Activated naive CD8-positive, alpha-beta T cell treated with anti-CD3 and anti-CD28 coated beads, Interleukin-2, amount 50 U/mL, for 16 hours (primary cell): ENCODE measurements around the gene COG3.

Source experiments
- DNase-seq: peaks from one replicate; pipeline ENCODE4 v3.0.0-alpha.2; 2020; ENCODE audit warnings: low read depth, low spot score

Gene COG3

DNA sequence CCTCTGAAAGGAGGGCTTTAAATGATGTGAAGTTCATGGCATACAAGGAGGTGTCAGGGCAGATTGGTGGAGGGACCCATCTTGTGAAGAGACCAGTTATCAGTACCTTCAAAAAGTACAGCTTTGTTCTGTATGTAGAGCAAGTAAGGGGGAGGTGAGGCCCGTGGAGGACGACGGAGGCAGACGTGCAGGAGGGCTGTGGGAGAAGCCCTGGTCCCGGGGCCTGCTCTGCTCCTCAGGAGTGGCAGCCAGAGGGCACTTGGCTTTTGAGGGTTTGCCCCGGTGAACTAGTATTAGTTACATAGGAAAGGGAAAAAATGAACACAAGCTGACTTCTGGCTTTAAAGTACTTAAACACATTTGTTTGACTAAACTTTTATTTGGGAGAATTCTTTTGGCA, 42.1 kb downstream of the COG3 start:
- no peak for DNase-seq

DNA sequence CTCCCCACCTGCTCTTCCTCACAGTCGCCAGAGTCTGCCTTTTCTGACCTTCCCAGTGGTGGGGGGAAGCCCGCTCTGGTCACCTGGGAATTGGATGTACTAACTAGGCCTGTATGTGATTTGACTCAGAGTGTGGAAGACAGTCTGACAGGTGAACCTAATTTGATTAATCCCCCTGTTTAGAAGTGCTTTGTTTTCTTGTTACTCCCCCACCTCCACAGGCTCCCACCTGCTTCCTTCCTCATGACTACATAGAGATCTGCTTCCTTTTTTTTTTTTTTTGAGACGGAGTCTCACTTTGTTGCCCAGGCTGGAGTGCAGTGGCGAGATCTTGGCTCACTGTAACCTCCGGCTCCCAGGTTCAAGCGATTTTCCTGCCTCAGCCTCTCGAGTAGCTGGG, 44.0 kb downstream of the COG3 start:
- no peak for DNase-seq

DNA sequence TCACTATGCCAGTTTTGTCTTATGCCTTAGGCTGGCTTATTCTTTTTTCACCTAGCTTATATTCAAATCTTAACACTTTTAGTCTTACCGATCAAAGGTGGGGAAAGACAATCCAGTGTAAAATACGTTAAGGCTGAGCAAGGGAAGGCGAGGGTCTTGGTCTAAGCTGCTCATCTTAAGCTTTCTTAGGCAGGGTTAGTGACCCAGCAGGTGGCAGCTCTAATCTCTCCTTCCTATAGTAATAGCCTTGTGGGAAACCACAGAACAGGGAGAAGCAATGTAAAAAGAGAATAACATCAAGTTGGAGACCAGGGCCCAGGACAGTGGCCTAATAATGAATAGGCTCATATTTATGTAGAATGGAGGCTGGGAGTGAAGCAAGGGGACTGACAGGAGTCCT, 45.9 kb downstream of the COG3 start:
- DNase-seq = no peak

DNA sequence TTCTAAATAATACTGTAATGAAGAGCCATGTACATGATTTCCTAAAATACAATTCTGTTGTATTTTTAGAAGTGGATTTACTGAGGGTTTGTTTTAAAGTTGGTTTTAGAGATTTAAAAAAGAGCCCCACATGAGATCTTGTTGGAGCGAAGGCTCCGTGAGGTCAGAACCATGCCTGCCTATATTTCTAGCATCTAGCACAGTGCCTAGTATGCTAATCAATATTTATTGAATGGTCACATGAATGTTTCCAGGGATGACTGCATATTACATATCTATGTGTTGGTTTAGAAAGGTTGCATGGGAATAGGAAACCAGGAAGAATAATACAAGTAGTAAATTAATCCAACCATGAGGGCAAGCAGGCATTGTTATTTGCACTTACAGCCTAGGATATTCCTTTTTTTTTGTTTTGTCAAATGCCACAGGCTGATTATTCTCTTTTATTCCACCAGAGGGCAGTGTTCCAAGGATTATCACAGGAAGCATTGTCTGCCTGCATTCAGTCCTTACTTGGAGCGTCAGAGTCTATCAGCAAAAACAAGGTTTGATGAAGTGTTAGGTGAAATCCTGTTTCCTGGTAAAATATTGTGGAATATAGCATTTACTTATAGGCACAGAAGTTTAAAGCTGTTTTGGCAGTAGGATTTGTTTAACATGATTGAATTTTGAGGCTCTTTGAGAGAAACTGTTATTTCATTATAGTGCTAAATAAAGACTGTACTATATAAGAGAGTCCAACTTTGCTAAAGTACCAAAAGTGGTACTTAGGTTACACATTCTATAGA, 46.8 kb downstream of the COG3 start:
- no peak for DNase-seq

DNA sequence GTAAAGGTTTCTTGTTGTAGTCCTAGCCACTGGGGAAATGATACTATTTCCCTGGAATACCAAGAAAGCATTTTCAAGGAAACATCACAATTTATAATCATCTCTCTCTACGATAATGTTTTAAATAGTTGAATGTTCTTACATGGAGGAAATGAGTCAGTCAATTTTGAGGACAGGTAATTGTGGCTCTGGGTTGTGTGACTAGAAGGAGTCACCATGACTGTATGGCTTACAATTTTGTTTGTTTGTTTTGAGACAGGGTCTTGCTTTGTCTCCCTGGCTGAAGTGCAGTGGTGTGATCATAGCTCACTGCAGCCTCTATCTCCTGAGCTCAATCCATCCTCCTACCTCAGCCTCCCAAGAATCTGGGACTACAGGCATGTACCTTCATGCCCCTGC, 47.4 kb downstream of the COG3 start:
- no peak for DNase-seq

DNA sequence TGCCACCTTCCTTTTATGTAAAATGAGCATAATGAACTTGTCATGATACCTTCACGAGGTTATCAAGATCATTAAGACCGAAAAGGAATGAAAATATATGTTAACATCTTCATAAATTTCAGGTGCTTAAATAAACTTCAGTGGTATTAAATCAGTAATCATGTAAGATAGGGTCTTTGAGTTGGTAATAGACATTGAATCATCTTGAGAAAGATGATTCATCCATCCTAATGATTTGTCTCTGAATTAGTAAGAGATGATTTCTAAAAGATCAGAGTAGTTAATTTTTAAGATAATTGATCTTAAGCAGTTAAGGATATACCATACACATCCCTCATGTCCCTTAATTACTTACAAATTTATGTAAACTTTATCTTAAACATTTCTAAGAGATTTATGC, 52.0 kb downstream of the COG3 start:
- no peak for DNase-seq

DNA sequence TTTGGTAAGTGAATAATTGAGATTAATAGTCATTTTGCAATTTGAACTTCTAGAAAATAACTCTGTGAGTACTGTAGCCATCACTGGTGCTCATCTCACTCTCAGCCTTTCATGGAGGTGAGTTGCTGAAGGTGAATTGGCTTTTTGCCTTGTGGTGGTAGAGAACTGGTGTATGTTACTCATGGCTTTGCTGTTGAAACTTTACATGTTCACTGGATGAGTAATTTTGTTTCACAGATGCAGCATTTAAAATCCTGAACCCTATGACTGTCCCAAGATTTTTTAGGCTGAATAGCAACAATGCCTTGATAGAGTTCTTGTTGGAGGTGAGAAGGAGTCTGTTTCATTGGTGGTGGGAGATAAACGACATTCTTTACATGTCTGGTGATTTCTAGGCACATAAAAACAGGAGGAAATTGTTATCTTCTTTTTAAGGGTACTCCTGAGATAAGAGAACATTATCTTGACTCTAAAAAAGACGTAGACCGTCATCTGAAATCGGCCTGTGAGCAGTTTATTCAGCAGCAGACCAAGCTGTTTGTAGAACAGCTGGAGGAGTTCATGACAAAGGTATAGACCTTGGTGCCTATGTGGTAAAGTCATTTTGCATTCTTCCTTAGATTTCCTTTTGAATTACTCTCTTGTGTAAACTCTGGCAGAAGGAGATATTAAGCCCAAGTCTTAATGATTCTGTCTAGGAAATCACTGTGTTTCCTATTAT, 53.9 kb downstream of the COG3 start:
- DNase-seq = no peak

DNA sequence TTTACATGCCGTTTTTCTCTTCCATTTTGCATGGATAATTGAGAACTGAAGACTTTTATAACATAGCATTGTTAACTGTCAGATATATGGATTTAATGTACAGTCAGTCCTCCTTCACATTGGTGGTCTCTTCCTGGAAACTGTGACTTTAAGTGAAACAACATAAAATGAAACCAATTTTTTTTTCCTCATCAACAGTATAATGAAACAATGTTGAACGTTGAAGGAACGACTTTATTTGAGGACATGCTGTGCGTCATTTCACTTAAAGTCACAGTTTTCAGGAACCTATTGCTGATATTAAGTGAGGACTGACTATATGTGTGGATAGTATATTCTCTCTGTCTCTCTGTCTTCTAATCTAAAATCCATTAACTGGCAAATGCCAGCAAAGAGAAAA, 54.8 kb downstream of the COG3 start:
- no peak for DNase-seq

DNA sequence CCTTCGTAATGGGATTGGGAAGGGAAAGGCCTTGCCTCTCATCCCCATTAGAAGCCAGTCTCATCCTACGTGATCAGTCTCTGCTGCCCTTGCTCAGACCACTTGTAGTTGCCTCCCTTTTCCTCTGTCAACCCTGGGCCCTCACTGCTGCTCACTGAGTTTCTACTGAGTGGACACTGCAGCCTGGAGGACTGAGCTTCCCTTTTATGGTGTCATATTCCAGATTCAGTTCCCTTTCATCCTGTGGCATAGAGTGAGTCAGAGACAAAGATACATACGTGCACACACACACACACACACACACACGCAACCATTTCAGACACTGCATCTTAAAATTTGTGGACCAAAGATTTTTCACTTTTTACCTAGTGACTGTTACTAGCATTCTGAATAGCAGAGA, 56.6 kb downstream of the COG3 start:
- no peak for DNase-seq

DNA sequence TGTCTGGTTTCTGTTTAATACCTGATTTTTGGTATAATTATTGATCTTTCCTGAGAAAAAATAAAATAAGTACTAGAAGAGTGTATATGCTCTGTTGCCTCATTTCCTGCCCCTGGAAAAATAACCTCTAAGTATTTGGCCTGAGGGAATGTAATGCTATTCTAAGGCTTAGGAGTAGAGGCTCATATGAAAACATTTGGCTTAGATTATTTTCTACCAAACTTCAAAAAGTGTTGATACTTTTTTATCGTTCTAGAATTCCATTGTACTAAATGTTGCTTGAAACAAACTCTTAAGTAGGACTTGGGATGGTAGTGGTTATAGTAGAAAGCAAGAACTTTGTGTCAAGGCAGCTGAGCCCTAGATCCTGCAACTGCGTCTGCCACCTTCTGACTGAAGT, 57.8 kb downstream of the COG3 start:
- DNase-seq = no peak

DNA sequence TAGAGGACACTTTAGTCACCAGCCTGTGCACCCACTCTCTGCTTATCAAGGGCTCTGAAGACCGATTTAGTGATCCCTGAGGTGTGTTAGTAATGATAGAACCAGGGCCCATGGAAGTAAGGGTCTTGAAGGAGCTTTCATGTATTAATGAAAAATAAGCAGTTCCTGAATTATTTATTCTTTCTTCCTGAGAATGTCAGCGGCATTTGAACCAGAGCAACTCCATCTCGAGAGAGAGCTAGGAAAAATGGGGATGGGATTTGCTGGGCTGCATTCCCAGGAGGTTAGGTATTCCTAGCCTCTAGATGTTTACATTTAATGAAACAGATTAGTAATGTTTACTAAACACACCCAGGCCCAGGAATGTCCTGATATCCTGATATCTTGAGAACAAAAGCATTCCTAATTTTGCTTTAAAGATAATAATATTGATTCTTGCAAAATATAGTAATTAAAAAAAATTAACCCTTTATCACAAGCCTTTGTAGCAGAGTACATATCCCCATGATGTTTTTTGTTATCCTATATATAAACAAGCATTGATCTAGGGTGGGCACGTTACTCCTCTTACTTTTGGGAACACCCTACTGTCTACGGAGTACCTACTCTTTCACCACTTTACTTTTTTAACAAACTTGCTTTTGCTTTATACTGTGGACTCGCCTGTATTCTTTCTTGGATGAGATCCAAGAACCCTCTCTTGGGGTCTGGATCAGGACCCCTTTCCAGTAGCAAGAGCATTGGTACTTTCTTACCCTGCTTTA, 63.1 kb downstream of the COG3 start:
- no peak for DNase-seq

DNA sequence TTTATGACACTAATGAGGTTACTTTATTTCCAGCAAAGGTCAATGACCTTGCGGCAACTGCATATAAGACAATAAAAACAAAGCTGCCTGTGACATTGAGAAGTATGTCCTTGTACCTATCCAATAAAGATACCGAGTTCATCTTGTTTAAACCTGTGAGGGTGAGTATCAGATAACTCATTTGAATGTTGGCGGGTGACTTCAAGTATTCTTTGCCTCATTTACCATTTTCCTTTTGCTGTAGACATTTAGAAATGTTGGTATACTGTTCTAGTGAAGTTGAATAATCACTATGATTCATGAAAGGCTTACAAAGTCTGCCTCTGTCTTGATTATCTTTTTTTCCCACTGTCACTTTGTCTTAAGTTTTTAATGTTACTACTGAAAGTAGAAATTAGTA, 65.0 kb downstream of the COG3 start:
- DNase-seq = no peak

DNA sequence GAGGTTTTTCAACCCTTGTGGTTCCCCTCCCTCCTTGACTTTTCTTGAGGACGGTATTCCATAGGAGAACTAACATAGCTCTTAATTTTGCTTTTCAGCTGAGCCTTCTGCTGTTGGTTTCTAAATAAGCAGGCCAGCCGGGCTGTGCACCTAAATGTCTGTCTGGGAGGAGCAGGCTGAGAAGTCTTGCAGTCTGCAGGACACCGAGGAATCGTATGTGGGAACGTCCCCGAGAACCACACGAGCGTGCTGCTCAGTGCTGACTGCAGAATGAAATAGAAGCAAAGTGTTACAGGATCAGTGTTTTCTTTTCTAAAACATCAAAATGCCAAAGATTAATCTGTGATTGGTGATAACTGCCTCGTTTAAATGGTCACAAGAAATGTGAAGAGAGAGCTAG, 69.9 kb downstream of the COG3 start:
- no peak for DNase-seq

DNA sequence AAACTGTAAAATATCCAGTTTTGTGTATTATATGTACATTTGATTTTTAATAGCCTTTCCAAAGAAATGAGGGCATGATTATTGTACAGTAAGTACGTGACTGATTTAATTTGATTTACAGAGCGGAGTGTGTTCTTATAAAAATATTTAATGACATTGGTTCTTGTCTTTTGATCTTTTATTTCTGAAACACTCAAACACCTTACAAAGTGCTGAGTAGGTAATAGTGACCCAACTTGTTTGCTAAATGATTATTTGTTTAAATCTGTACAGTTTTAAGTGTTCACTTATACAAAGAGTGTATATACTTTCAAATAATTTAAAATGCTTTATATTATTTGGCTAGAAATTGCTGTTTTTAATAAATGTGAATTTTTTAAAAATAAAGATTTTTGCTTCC, 71.5 kb downstream of the COG3 start:
- DNase-seq = no peak

DNA sequence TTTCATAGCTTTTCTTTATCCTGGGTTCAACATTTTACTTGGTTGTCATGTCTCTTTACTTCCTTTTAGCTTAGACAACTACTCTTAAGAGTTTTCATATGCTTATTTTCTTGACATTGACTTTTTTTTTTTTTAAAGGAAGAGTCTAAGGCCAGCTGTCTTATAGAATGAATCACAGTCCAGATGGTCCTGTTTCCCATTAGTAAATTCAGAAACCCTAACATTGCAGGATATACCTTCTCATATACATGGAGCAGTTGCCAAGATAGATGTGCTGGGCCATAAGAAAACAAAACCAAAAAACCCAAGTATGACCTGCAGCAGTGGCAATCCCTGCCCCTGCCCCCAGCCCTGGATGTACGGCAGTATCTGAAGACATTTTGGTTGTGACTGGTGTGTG, 72.8 kb downstream of the COG3 start:
- no peak for DNase-seq

DNA sequence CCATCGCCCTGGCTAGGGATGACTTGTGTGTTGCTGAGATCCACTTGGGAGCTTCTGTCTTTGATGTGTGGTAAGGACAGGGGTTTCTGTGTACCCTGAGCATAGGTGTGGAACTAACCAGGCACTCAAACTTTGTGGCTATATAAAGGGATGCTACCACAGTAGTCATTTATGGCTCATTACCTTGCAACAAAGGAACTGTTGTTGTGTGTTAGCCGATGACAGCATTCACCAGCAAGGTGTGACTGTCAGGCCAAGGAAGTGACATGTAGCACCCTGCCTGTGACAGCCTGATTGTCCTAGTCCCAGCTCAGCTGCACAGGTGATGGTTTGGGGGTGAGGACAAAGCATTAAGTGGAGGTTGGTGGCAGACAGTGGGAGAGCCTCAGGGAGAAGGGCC, 73.6 kb downstream of the COG3 start:
- no peak for DNase-seq

DNA sequence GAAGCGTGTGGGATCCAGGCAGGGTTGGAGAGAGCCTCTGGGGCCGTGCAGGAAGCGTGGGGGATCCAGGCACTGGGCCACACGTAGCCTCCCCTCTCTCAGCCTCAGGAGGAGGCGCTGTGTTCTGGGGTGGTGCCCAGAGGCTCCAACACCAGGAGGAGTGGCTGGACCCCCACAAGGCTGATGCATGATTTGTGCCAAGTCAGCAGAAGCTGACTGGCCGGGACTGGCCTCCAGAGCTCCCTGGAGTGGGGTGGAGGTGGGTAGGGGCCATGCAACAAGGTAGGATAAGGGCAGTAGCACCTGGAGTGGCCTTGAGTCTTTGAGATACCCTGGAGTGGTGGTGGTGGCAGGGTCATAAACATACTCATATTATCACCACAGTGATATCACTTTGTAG, 75.5 kb downstream of the COG3 start:
- DNase-seq = no peak

DNA sequence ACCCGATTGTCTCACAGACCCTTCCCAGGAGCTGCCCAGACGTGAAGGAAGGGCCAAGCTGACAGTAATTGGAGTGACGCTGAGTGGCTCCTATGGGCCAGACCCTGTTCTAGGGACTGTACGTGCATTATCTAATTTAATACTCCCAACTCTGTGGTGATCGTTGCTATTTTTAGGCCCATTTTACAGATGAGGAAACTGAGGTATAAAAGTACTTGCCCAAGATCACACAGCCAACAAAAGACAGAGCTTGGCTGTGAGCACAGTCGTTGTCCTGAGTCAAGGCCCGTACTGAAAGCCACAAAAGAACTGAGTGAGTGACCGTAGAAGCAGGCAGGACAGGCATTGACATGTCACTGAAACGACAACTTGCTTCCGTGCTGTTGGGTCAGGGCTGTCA, 76.1 kb downstream of the COG3 start:
- DNase-seq = no peak

DNA sequence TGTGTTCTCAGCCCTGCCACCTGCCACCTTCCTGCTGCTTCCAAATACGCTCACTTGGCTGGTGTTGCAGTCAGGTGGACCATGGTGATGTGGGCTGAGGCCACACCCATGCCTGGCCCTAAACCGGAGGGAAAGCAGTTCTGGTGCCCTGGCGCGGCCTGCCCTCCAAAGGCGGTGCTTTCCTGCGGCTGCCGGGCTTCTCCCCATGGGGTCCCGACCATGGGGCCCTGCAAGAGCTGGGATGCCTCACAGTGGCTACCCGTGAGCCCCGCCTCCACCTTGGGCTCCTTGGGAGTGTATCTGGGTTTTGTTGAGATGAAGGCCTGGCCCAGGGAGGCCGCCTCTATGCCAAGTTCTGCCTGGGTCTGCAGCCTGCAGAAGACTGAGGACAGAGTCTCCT, 77.1 kb downstream of the COG3 start:
- no peak for DNase-seq

DNA sequence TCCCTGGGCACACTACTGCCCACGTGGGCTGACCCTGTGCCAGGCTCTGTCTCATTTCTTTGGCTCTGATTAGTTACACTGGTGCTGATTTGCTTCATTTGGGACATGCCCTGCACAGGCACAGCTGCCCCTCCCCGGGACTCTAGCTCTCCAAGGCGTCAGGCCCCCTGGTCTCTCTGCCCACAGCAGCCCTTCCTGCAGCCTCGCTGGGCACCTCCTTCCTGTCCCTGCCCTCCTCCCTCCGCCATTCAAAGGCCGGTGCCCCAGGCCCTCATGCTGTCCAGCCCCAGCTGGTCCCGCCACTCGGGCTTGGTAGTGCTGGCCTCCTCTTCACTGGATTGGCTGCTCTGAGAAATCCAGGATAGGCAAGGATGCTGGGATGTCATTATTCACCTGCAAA, 77.7 kb downstream of the COG3 start:
- DNase-seq = no peak

DNA sequence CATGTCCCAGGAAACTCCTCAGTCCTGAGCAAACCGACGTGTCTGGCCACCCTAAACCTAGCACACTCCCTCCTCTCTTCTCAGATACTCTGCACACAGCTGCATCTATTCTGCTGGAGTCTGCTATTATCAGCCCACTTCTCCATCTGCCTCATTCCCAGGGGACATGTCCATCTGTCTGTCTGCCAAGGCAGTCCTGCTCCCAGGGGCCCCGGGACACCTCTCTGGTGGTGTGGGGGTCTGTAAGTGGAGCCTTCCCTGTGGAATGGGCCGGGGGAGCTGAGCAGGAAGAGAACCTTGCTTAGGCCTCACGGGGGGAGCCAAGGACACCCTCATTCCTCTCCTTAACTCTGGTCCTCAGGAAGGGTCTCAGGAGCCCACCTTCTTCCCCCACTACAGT, 78.1 kb downstream of the COG3 start:
- no peak for DNase-seq

DNA sequence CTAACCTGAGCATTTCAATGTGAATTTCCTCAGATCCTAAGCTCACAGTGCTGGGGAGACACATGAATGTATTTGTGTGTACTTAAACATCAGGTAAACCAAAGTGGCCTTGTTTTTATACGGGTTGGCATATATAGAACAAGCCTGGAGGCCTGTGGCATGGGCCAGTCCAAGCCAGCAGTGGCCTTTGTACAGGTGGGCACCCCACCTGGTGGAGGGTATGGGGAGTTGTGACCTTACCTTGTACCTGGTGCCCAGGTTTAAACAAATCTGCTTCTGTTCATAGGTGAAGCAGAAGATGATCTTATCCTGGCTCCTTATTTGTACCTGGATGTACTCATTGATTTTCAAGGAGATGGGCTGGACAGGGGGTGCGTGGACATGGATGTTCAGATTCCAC, 79.8 kb downstream of the COG3 start:
- DNase-seq = no peak
